DND-41 (cell line): ENCODE data around the gene OPRL1.

Source experiments
- ATAC-seq: fragments of 200-7000 bp; cut with Tn5 transposase; 3 replicates; pipeline ENCODE4 v1.9.1; 2021; ENCODE audit warnings: low read depth; ENCODE audit not compliant: insufficient read depth
- DNase-seq: peaks from one replicate; pipeline ENCODE4 v3.0.0-alpha.2; 2020
- H2AFZ ChIP-seq: 2 replicates; pipeline ENCODE4 v1.6.0; 2012; ENCODE audit warnings: low read depth, low read length
- H3K27ac ChIP-seq: 2 replicates; pipeline ENCODE4 v1.5.1; 2012; ENCODE audit warnings: low read length, inconsistent platforms
- H3K27me3 ChIP-seq: fragments of 200-600 bp; sonication (generic); 2 replicates; pipeline ENCODE4 v1.6.0; 2012; ENCODE audit warnings: low read length, mild to moderate bottlenecking, inconsistent platforms; ENCODE audit not compliant: insufficient read depth, poor library complexity
- H3K36me3 ChIP-seq: 2 replicates; pipeline ENCODE4 v1.5.1; 2012; ENCODE audit warnings: low read length, inconsistent platforms; ENCODE audit not compliant: insufficient read depth
- H3K4me1 ChIP-seq: 2 replicates; pipeline ENCODE4 v1.5.1; 2012; ENCODE audit warnings: mild to moderate bottlenecking, low read length; ENCODE audit not compliant: insufficient read depth
- H3K4me2 ChIP-seq: 2 replicates; pipeline ENCODE4 v1.6.0; 2012; ENCODE audit warnings: mild to moderate bottlenecking, moderate library complexity, low read length, inconsistent platforms; ENCODE audit not compliant: insufficient read depth
- H3K4me3 ChIP-seq, 2 experiments: fragments of 200-600 bp in 1 of 2; shearing (Covaris generic) in 1 of 2; 2 replicates each; pipeline ENCODE4 v1.5.1; 2012 to 2016; ENCODE audit warnings: inconsistent platforms in 2 of 2, low read length in 2 of 2, mild to moderate bottlenecking in 2 of 2, low read depth in 1 of 2, moderate library complexity in 1 of 2
- H3K79me2 ChIP-seq: 2 replicates; pipeline ENCODE4 v1.6.0; 2012; ENCODE audit warnings: low read length, inconsistent platforms; ENCODE audit not compliant: insufficient read depth
- H3K9ac ChIP-seq: 2 replicates; pipeline ENCODE4 v1.6.0; 2012; ENCODE audit warnings: low read depth, mild to moderate bottlenecking, inconsistent platforms, low read length, moderate library complexity
- H3K9me3 ChIP-seq: 2 replicates; pipeline ENCODE4 v1.5.1; 2012; ENCODE audit warnings: low read length, moderate library complexity, mild to moderate bottlenecking, inconsistent platforms; ENCODE audit not compliant: insufficient read depth, severe bottlenecking
- H4K20me1 ChIP-seq: 2 replicates; pipeline ENCODE4 v1.6.0; 2012; ENCODE audit warnings: low read length; ENCODE audit not compliant: insufficient read depth
- EZH2 ChIP-seq: IDR thresholded peaks from 3 replicates; pipeline ENCODE4 v1.6.1; 2012; ENCODE audit warnings: borderline replicate concordance, low read depth, mild to moderate bottlenecking, moderate library complexity, low read length, inconsistent platforms; ENCODE audit not compliant: severe bottlenecking
- TF ChIP-seq, protein P1 (sequence below): IDR thresholded peaks from 2 replicates; pipeline ENCODE4 v1.5.1; 2012; ENCODE audit warnings: borderline replicate concordance, low read length, moderate library complexity, mild to moderate bottlenecking; ENCODE audit not compliant: poor library complexity, severe bottlenecking; ENCODE audit errors: extremely low read depth

Gene OPRL1

GRCh38 chr20:64041781-64042053 lies 38.2 kb upstream of the OPRL1 start:
- no peak for ATAC-seq
- 0 out of 2 replicates have a peak overlapping the region, but pooled peaks have one; percentile 63 for H2AFZ ChIP-seq
- peaks cover 34% of the 10 kb centered on the region for H3K4me1 ChIP-seq
- H3K9ac ChIP-seq: peak overlapping the region; percentile 52; the same call in 1 of the 2 replicates
- no peak overlapping the region for H3K27ac ChIP-seq
- peak overlapping the region; percentile 66 for H3K4me2 ChIP-seq
- no peaks in the 10 kb centered on the region for H3K79me2 ChIP-seq
- peaks cover 42% of the 10 kb centered on the region for H3K27me3 ChIP-seq
- no peaks in the 10 kb centered on the region for H3K36me3 ChIP-seq
- TF ChIP-seq EZH2: no peak
- TF ChIP-seq, protein P1, sequence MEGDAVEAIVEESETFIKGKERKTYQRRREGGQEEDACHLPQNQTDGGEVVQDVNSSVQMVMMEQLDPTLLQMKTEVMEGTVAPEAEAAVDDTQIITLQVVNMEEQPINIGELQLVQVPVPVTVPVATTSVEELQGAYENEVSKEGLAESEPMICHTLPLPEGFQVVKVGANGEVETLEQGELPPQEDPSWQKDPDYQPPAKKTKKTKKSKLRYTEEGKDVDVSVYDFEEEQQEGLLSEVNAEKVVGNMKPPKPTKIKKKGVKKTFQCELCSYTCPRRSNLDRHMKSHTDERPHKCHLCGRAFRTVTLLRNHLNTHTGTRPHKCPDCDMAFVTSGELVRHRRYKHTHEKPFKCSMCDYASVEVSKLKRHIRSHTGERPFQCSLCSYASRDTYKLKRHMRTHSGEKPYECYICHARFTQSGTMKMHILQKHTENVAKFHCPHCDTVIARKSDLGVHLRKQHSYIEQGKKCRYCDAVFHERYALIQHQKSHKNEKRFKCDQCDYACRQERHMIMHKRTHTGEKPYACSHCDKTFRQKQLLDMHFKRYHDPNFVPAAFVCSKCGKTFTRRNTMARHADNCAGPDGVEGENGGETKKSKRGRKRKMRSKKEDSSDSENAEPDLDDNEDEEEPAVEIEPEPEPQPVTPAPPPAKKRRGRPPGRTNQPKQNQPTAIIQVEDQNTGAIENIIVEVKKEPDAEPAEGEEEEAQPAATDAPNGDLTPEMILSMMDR: no peak
- H3K9me3 ChIP-seq: no peaks in the 10 kb centered on the region
- H4K20me1 ChIP-seq: peaks cover 8% of the 10 kb centered on the region; the same call in 1 of the 2 replicates
- DNase-seq: no peak
- peak overlapping the region in 1 of 2 experiments; percentile 52; a peak in 2 of 4 replicates for H3K4me3 ChIP-seq

DNA sequence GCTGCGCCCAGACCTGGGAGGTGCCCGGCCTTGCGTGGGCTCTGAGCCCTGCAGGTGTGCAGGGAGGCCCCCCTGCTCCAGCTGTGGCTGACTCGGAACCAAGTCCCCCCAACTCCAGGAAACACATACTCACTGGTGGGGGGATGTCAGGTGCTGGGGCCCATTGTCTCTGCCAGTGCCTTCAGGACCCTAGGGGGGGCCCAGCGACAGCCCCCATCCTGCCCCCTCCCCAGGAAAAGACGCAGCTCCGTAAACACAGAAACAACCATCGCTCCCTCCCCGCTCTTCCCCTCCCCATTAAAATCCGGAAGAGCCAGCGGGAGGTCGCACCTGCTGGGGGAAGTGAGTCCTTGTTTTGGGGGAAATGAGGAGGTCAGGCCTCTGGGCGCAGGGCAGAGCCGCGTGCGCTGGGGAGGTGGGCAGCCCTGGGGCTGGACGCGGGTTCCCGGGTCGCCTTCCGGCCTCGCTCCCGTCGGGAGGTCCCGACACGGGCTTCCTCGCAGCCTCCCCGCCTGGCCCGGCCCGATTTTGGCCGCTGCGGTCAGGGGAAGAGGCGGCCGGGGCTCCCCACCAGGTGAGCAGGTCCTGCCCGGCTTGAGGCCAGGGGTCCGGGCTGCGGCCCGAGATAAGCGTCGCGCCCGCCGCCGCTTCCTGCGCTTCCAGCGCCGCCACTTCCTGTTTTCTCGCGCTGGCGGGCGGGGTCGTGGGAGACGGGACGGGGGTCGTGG lies 37.7 kb upstream of the OPRL1 start:
- Histone ChIP-seq H3K4me3 (peak overlapping the region in 1 of 2 experiments; percentile 52; a peak in 2 of 4 replicates), H3K27me3 (peaks cover 42% of the 10 kb centered on the region)

GRCh38 chr20:64043768-64044167 lies 36.1 kb upstream of the OPRL1 start:
- Histone ChIP-seq H3K4me2 (no peak overlapping the region), H2AFZ (no peak overlapping the region), H3K4me1 (peaks cover 23% of the 10 kb centered on the region), H3K36me3 (no peaks in the 10 kb centered on the region), H3K9me3 (no peaks in the 10 kb centered on the region), H3K4me3 (no peak overlapping the region), H4K20me1 (peaks cover 8% of the 10 kb centered on the region; the same call in 1 of the 2 replicates), H3K9ac (no peak overlapping the region), H3K27me3 (peaks cover 35% of the 10 kb centered on the region), H3K79me2 (no peaks in the 10 kb centered on the region), H3K27ac (no peak overlapping the region)
- ATAC-seq (no peak), DNase-seq (no peak)
- TF ChIP-seq, protein P1: no peak
- no peak for TF ChIP-seq EZH2

More for the DNA sequence above, 37.7 kb upstream of the OPRL1 start:
- DNase-seq (peak; percentile 46), ATAC-seq (no peak)
- Histone ChIP-seq H3K27ac (peak overlapping the region; percentile 20; the same call in 1 of the 2 replicates), H3K4me2 (peak overlapping the region; percentile 66), H3K36me3 (no peaks in the 10 kb centered on the region), H3K9me3 (no peaks in the 10 kb centered on the region), H3K9ac (peak overlapping the region; percentile 52), H4K20me1 (peaks cover 8% of the 10 kb centered on the region; the same call in 1 of the 2 replicates), H3K79me2 (no peaks in the 10 kb centered on the region), H3K4me1 (peaks cover 34% of the 10 kb centered on the region), H2AFZ (peak overlapping the region; percentile 63)
- TF ChIP-seq, protein P1: no peak
- TF ChIP-seq EZH2: peak; percentile 94
